ENCODE data around the gene OXTR. TPM values are rescaled to one million over a fixed set of nuclear protein-coding genes. Genes with fewer than 3 reads are reported as not detected.

The OXTR gene
- total RNA-seq, 4 donors from 2014 or later = 0.20 TPM; not detected in 3

DNA sequence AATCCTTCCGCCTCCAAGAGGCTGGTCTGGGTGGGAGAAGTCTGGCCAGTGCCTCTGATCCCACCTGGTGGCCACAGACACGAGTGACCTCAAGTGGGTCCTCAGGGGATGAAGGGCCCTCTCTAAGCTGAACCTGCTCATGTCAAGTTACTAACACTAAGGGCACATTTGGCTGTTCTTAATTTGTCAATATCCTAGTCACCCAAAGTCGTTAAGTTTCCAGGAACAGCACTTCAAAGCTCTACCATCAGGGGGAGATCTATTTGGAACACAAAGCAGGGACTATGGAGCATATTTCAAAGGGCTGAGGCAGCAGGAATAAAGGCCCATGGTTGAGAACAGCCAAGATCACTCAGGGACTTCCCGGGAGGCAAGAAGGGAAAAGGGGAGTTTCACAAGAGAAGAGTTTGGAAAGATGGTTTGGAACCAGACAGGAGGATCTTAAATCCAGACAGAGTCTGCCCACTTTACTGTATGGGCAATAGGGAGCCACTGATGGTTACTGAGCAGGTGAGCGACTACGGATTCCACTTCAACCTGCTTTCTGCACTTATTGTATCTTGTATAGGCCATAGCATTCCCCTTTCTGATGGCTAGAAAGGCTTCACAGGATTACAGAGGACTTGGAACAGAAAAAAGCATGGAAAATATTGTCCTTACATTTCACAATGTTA lies 13.7 kb downstream of the OXTR start:
- no peak overlapping the region for H3K27ac ChIP-seq
- no peaks in the 10 kb centered on the region for H3K27me3 ChIP-seq
- no peaks in the 10 kb centered on the region for H3K9me3 ChIP-seq
- H3K36me3 ChIP-seq = no peaks in the 10 kb centered on the region
- intact Hi-C loops (cut with DNase I; ENCODE audit: low total_unique reads) = no loop called here
- peaks cover 26 to 32% of the 10 kb centered on the region in 2 donors for H3K4me1 ChIP-seq
- no peak for DNase-seq
- no peak overlapping the region for H3K4me3 ChIP-seq
- no peak for ATAC-seq
- no peak for TF ChIP-seq POLR2A (IDR thresholded peaks at IDR 0.05)
- TF ChIP-seq, protein P1, sequence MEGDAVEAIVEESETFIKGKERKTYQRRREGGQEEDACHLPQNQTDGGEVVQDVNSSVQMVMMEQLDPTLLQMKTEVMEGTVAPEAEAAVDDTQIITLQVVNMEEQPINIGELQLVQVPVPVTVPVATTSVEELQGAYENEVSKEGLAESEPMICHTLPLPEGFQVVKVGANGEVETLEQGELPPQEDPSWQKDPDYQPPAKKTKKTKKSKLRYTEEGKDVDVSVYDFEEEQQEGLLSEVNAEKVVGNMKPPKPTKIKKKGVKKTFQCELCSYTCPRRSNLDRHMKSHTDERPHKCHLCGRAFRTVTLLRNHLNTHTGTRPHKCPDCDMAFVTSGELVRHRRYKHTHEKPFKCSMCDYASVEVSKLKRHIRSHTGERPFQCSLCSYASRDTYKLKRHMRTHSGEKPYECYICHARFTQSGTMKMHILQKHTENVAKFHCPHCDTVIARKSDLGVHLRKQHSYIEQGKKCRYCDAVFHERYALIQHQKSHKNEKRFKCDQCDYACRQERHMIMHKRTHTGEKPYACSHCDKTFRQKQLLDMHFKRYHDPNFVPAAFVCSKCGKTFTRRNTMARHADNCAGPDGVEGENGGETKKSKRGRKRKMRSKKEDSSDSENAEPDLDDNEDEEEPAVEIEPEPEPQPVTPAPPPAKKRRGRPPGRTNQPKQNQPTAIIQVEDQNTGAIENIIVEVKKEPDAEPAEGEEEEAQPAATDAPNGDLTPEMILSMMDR (IDR thresholded peaks at IDR 0.05 in 4 of 5, conservative IDR thresholded peaks at IDR 0.05 in 1 of 5) = peak in 1 of 5 experiments; percentile 13
- in situ Hi-C loops (cut with MboI; ENCODE audit: low sequenced_read_pairs in 4 of 4) = loop anchor here in 1 of 4 donors (10.0 kb wide), 1 partner anchor 91 kb away; no protein-coding TSS in a partner anchor

DNA sequence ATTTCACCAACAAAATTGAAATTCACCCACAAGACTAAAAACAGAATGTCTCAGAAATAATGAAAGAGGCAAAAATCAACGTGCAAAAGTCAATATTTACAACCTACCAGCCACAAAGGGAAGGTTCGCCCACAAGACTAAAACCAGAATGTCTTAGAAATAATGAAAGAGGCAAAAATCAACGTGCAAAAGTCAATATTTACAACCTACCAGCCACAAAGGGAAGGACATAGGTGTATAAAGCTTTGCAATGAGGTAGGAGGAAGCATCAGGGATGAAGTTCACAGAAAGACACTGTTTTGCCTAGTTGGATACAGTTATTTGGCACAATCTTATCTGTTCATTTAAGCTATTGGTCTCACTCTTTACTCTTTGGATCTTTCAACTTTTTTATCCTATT lies 14.3 kb downstream of the OXTR start:
- in situ Hi-C loops (cut with MboI; ENCODE audit: low sequenced_read_pairs in 4 of 4) (loop anchor here in 1 of 4 donors (10.0 kb wide), 1 partner anchor 90 kb away; no protein-coding TSS in a partner anchor), intact Hi-C loops (cut with DNase I; ENCODE audit: low total_unique reads) (no loop called here)
- TF ChIP-seq POLR2A (IDR thresholded peaks at IDR 0.05) = no peak
- TF ChIP-seq, protein P1 (IDR thresholded peaks at IDR 0.05 in 4 of 5, conservative IDR thresholded peaks at IDR 0.05 in 1 of 5) = no peak
- ATAC-seq (no peak), DNase-seq (no peak)
- no peak overlapping the region for H3K27ac ChIP-seq
- no peaks in the 10 kb centered on the region for H3K9me3 ChIP-seq
- peaks cover 24 to 26% of the 10 kb centered on the region in 2 donors for H3K4me1 ChIP-seq
- H3K27me3 ChIP-seq = no peaks in the 10 kb centered on the region
- no peaks in the 10 kb centered on the region for H3K36me3 ChIP-seq
- H3K4me3 ChIP-seq = no peak overlapping the region

DNA sequence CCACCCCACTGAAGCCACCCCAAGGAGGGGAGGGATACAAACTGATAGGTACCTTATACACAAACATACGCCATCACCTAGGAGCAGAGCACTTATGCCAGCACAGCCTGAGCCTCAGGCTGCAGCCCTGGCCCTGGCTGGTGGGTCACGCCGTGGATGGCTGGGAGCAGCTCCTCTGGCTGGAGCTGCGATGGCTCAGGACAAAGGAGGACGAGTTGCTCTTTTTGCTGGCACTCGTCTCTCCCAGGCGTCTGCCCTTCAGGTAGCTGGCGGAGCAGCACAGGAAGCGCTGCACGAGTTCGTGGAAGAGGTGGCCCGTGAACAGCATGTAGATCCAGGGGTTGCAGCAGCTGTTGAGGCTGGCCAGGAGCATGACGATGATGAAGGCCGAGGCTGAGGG lies 16.6 kb downstream of the OXTR start:
- Histone ChIP-seq H3K27me3 (no peaks in the 10 kb centered on the region), H3K9me3 (no peaks in the 10 kb centered on the region), H3K27ac (no peak overlapping the region), H3K36me3 (no peaks in the 10 kb centered on the region), H3K4me1 (peaks cover 6 to 10% of the 10 kb centered on the region in 2 donors), H3K4me3 (no peak overlapping the region)
- ATAC-seq (no peak), DNase-seq (no peak)
- TF ChIP-seq, protein P1 (IDR thresholded peaks at IDR 0.05 in 4 of 5, conservative IDR thresholded peaks at IDR 0.05 in 1 of 5) = no peak
- TF ChIP-seq POLR2A (IDR thresholded peaks at IDR 0.05) = no peak
- intact Hi-C loops (cut with DNase I; ENCODE audit: low total_unique reads) (no loop called here), in situ Hi-C loops (cut with MboI; ENCODE audit: low sequenced_read_pairs in 4 of 4) (loop anchor here in 1 of 4 donors (10.0 kb wide), 1 partner anchor 88 kb away; no protein-coding TSS in a partner anchor)

DNA sequence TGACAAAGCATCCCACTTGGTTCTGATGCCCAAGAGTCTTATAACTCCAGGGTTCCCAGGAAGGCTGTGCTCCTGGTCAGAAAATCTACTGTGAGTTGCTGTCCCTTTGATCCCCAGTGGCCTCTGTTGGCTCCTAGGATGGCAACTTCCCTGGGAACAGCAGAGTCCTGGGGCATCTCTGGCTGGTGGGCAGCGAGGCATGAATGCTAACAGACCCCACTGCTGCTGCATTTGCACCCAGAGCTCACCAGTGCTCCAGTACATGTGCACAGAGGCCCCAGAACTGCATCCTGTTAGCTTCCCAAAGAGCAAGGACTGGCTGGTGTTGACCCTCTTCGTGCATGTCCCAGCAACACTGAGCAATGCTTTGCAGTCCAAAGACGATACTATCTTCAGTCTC lies 20.1 kb downstream of the OXTR start:
- Histone ChIP-seq H3K4me1 (peaks cover 0 to 4% of the 10 kb centered on the region in 2 donors), H3K27me3 (no peaks in the 10 kb centered on the region), H3K36me3 (peaks cover 0 to 8% of the 10 kb centered on the region in 2 donors), H3K27ac (no peak overlapping the region), H3K9me3 (no peaks in the 10 kb centered on the region), H3K4me3 (no peak overlapping the region)
- in situ Hi-C loops (cut with MboI; ENCODE audit: low sequenced_read_pairs in 4 of 4) = no loop called here
- intact Hi-C loops (cut with DNase I; ENCODE audit: low total_unique reads) = no loop called here
- no peak for TF ChIP-seq POLR2A (IDR thresholded peaks at IDR 0.05)
- TF ChIP-seq, protein P1 (IDR thresholded peaks at IDR 0.05 in 4 of 5, conservative IDR thresholded peaks at IDR 0.05 in 1 of 5) = no peak
- ATAC-seq (no peak), DNase-seq (no peak)

Measured in gastrocnemius medialis (tissue), 4 donors.